Hepatocyte (in vitro differentiated cells): Measurements from ENCODE around the gene KCNQ2. TPM values are rescaled to one million over a fixed set of nuclear protein-coding genes. Genes with fewer than 3 reads are reported as not detected.

ENCODE experiments used
- DNase-seq: peaks from one replicate; pipeline ENCODE4 v3.0.0-alpha.2; 2016; ENCODE audit warnings: low spot score
- H2AFZ ChIP-seq: fragments of 200-600 bp; sonication (generic); 2 replicates; pipeline ENCODE4 v1.6.0; 2016; ENCODE audit warnings: antibody characterized with exemption, mild to moderate bottlenecking
- H3K27ac ChIP-seq: fragments of 200-600 bp; sonication (generic); 2 replicates; pipeline ENCODE4 v1.5.1; 2016; ENCODE audit warnings: mild to moderate bottlenecking
- H3K27me3 ChIP-seq: fragments of 200-600 bp; sonication (generic); 2 replicates; pipeline ENCODE4 v1.6.1; 2016
- H3K36me3 ChIP-seq: fragments of 200-600 bp; sonication (generic); replicated peaks from 2 replicates; pipeline ENCODE4 v1.5.1; 2016; ENCODE audit warnings: low read depth; ENCODE audit not compliant: insufficient read depth
- H3K4me1 ChIP-seq: fragments of 200-600 bp; sonication (generic); 2 replicates; pipeline ENCODE4 v1.5.1; 2016; ENCODE audit warnings: mild to moderate bottlenecking, moderate library complexity; ENCODE audit not compliant: insufficient read depth
- H3K4me2 ChIP-seq: fragments of 200-600 bp; sonication (generic); 2 replicates; pipeline ENCODE4 v1.6.0; 2016
- H3K4me3 ChIP-seq: fragments of 200-600 bp; sonication (generic); 2 replicates; pipeline ENCODE4 v1.5.1; 2016; ENCODE audit warnings: mild to moderate bottlenecking
- H3K79me2 ChIP-seq: fragments of 200-600 bp; sonication (generic); 2 replicates; pipeline ENCODE4 v1.6.0; 2017; ENCODE audit warnings: mild to moderate bottlenecking
- H3K9me2 ChIP-seq: fragments of 200-600 bp; sonication (generic); replicated peaks from 2 replicates; pipeline ENCODE4 v1.6.0; 2017; ENCODE audit warnings: mild to moderate bottlenecking; ENCODE audit not compliant: insufficient read depth
- H3K9me3 ChIP-seq: fragments of 200-600 bp; sonication (generic); 2 replicates; pipeline ENCODE4 v1.5.1; 2016; ENCODE audit warnings: low read depth, mild to moderate bottlenecking
- H4K20me1 ChIP-seq: fragments of 200-600 bp; sonication (generic); 2 replicates; pipeline ENCODE4 v1.6.0; 2016; ENCODE audit warnings: mild to moderate bottlenecking; ENCODE audit not compliant: insufficient read depth, poor library complexity, severe bottlenecking
- EZH2 ChIP-seq: fragments of 200-600 bp; sonication (generic); IDR thresholded peaks from 2 replicates; pipeline ENCODE4 v1.6.1; 2016; ENCODE audit warnings: antibody characterized with exemption, mild to moderate bottlenecking, borderline replicate concordance
- EZH2phosphoT487 ChIP-seq: fragments of 200-600 bp; sonication (generic); IDR thresholded peaks from one replicate; pipeline ENCODE4 v1.6.1; 2018; ENCODE audit warnings: antibody characterized with exemption, mild to moderate bottlenecking, low read depth, moderate library complexity; ENCODE audit not compliant: unreplicated experiment, severe bottlenecking
- WGBS: methylation state at CpG from one replicate; pipeline ENCODE4 v1.1.6; 2016; ENCODE audit warnings: low lambda C conversion rate; ENCODE audit errors: missing lambda C conversion rate; 5-methylcytosine and 5-hydroxymethylcytosine counted together
- polyA plus RNA-seq: library from polyadenylated mRNA; unstranded; fragments of >200 nt; fragmentation: Nextera tagmentation; extraction: Ambion mirVana; gene quantifications from 2 replicates; pipeline ENCODE4 v1.2.1, GENCODE V29; 2016
- total RNA-seq: library from RNA; depleted of rRNA; stranded (reverse); fragments of >200 nt; gene quantifications from 2 replicates; pipeline ENCODE4 v1.2.3, GENCODE V29; 2014
- TF ChIP-seq, protein P1 (sequence below): fragments of 200-600 bp; sonication (generic); IDR thresholded peaks from 2 replicates; pipeline ENCODE4 v1.5.1; 2016; ENCODE audit warnings: antibody characterized with exemption, mild to moderate bottlenecking; ENCODE audit not compliant: poor library complexity

KCNQ2 gene
- total and polyA plus RNA-seq, 2 experiments from 2014 or later, result 3.5 to 5.4 TPM

DNA sequence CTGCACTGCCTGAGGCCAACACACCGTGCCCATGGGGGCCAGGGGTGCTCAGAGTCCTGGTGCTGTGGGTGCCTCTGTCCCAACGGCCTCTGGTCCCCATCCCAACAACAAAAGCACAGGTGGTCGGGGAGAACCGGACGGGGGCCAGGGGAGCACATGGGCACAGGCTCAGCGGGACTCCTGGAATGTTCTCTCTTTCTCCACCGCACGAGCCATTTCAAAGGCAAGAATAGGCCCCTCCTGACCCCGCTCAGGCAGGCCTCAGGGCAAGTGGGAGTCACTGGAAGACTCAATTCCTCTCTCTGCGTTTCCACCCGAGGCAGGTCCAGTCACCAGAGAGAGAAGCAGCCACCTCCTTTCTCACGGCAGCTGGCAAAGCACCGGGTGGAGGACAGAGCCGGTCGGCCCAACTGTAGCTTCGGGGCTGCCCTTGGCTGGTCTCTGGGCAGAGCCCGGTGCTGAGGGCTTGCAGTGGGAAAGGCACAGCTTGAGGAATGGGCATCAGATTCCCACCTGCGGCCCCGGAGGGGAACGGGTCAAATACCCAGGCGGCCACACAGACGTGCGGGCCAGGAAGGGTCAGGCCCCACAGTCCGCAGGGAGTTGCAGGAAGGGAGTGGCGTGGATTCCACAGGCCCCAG is 55.2 kb downstream of the KCNQ2 start:
- H3K4me2 ChIP-seq, result no peak overlapping the region
- no peak overlapping the region for H3K4me3 ChIP-seq
- no peaks in the 10 kb centered on the region for H3K27me3 ChIP-seq
- H3K9me3 ChIP-seq, result no peaks in the 10 kb centered on the region
- H2AFZ ChIP-seq, result no peak overlapping the region
- H3K9me2 ChIP-seq, result no peaks in the 10 kb centered on the region
- TF ChIP-seq EZH2, result no peak
- TF ChIP-seq, protein P1, sequence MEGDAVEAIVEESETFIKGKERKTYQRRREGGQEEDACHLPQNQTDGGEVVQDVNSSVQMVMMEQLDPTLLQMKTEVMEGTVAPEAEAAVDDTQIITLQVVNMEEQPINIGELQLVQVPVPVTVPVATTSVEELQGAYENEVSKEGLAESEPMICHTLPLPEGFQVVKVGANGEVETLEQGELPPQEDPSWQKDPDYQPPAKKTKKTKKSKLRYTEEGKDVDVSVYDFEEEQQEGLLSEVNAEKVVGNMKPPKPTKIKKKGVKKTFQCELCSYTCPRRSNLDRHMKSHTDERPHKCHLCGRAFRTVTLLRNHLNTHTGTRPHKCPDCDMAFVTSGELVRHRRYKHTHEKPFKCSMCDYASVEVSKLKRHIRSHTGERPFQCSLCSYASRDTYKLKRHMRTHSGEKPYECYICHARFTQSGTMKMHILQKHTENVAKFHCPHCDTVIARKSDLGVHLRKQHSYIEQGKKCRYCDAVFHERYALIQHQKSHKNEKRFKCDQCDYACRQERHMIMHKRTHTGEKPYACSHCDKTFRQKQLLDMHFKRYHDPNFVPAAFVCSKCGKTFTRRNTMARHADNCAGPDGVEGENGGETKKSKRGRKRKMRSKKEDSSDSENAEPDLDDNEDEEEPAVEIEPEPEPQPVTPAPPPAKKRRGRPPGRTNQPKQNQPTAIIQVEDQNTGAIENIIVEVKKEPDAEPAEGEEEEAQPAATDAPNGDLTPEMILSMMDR, result no peak
- no peak for TF ChIP-seq EZH2phosphoT487
- H3K36me3 ChIP-seq, result no peaks in the 10 kb centered on the region
- H3K79me2 ChIP-seq, result no peaks in the 10 kb centered on the region
- DNase-seq, result no peak
- H3K4me1 ChIP-seq, result no peaks in the 10 kb centered on the region
- WGBS, result 83% methylated on average over 21 of the region's 25 CpGs
- no peak overlapping the region for H3K27ac ChIP-seq
- no peaks in the 10 kb centered on the region for H4K20me1 ChIP-seq

DNA sequence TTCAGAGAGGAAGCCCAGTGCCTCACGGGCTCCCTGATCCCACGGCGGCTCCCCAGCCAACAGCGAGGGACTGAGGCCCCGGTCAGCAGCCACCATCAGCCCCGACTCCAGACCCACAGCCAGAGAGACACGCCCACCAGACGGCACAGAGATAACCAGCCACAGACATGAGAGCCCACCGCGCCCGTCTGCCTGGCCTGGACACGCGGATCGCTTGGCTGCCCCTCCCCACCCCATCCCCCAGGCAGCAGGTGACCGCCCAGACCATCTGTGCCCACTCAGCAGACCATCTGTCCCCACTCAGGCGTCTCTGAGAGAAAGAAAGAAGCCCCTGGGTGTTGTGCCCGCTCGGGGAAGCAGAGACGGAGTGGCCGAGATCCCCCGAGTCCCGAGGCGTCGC is 55.8 kb downstream of the KCNQ2 start:
- no peak for DNase-seq
- H3K79me2 ChIP-seq, result no peaks in the 10 kb centered on the region
- H3K4me3 ChIP-seq, result no peak overlapping the region
- H3K27me3 ChIP-seq, result no peaks in the 10 kb centered on the region
- TF ChIP-seq, protein P1, result no peak
- TF ChIP-seq EZH2phosphoT487, result no peak
- no peak for TF ChIP-seq EZH2
- 76% methylated on average over 16 of the region's 24 CpGs for WGBS
- H4K20me1 ChIP-seq, result no peaks in the 10 kb centered on the region
- H3K36me3 ChIP-seq, result no peaks in the 10 kb centered on the region
- H3K4me2 ChIP-seq, result no peak overlapping the region
- no peaks in the 10 kb centered on the region for H3K9me3 ChIP-seq
- H3K9me2 ChIP-seq, result no peaks in the 10 kb centered on the region
- no peak overlapping the region for H3K27ac ChIP-seq
- H3K4me1 ChIP-seq, result no peaks in the 10 kb centered on the region
- H2AFZ ChIP-seq, result no peak overlapping the region

DNA sequence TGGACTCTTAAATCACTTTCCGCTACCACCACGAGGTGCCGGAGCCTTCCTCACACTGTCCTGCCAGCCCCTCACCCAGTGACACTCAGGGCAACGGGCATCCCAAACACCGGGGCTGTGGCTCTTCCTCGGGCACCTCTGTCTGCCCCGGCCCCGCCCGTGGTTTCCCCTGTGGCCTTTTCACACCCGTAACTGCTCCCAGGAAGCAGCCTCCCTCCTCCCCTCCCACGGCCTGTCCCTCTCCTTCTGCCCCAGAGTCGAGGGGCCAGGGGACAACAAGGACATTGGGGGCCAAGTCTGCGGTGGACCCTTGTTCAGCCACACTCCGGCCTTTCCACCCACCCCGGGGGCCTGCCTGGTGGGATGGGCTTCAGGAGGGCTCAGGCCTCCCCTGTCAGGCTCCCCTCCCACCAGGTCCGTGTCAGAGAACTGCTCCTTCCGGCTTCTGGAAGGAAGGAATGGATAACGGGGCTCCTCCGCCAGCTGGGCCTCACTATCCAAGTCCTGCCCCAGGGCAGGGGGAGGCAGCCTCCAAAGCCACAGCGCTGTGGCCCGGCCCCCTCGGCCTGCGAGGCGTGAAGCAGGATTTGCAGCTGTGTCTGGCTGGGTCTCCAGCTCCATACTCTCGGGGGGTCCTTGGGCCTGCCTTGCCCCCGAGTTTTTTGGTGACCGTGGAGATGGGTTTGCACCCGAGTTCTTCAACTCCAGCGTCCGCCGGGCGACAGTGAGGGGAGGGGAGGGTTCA is 56.6 kb downstream of the KCNQ2 start:
- Histone ChIP-seq H4K20me1 (no peaks in the 10 kb centered on the region), H2AFZ (no peak overlapping the region), H3K27me3 (no peaks in the 10 kb centered on the region), H3K9me3 (no peaks in the 10 kb centered on the region), H3K9me2 (no peaks in the 10 kb centered on the region), H3K79me2 (no peaks in the 10 kb centered on the region), H3K4me1 (no peaks in the 10 kb centered on the region), H3K4me3 (no peak overlapping the region), H3K27ac (no peak overlapping the region), H3K4me2 (no peak overlapping the region), H3K36me3 (no peaks in the 10 kb centered on the region)
- TF ChIP-seq, protein P1, result no peak
- TF ChIP-seq EZH2phosphoT487 (no peak), EZH2 (no peak)
- 74% methylated on average over 25 of the region's 32 CpGs for WGBS
- no peak for DNase-seq
